Osteocyte (in vitro differentiated cells): Measurements from ENCODE around the gene EFCAB10. TPM values are rescaled to one million over a fixed set of nuclear protein-coding genes. Genes with fewer than 3 reads are reported as not detected.
A peak's percentile ranks its signal among the peaks of the same experiment; 100 is the strongest.

Experiments
- DNase-seq: peaks from one replicate; pipeline ENCODE4 v3.0.0; 2021; ENCODE audit warnings: mixed read lengths; ENCODE audit not compliant: unreplicated experiment; ENCODE audit errors: extremely low spot score
- H3K27ac Mint-ChIP-seq: one replicate; pipeline ENCODE4 v1.8.0; 2021; ENCODE audit warnings: mild to moderate bottlenecking, mixed read lengths; ENCODE audit not compliant: unreplicated experiment
- H3K27me3 Mint-ChIP-seq: one replicate; pipeline ENCODE4 v1.8.0; 2021; ENCODE audit warnings: mixed read lengths; ENCODE audit not compliant: unreplicated experiment
- H3K36me3 Mint-ChIP-seq: one replicate; pipeline ENCODE4 v1.8.0; 2021; ENCODE audit warnings: mixed read lengths; ENCODE audit not compliant: unreplicated experiment
- H3K4me1 Mint-ChIP-seq: one replicate; pipeline ENCODE4 v1.8.0; 2021; ENCODE audit warnings: mixed read lengths; ENCODE audit not compliant: unreplicated experiment
- H3K4me3 Mint-ChIP-seq: one replicate; pipeline ENCODE4 v1.8.0; 2021; ENCODE audit warnings: mild to moderate bottlenecking, moderate library complexity, mixed read lengths; ENCODE audit not compliant: unreplicated experiment
- H3K9me3 Mint-ChIP-seq: one replicate; pipeline ENCODE4 v1.8.0; 2021; ENCODE audit warnings: mixed read lengths; ENCODE audit not compliant: unreplicated experiment
- total RNA-seq: library from RNA; stranded (reverse); gene quantifications from 2 replicates; pipeline ENCODE4 v1.2.1, GENCODE V29; 2021
- TF ChIP-seq, protein P1 (sequence below): fragments of 200-600 bp; sonication (generic); IDR thresholded peaks from 2 replicates; pipeline ENCODE4 v1.5.0; 2021; ENCODE audit warnings: antibody characterized with exemption, mild to moderate bottlenecking, moderate library complexity

The EFCAB10 gene
- total RNA-seq, 1 donor from 2014 or later = not detected

DNA sequence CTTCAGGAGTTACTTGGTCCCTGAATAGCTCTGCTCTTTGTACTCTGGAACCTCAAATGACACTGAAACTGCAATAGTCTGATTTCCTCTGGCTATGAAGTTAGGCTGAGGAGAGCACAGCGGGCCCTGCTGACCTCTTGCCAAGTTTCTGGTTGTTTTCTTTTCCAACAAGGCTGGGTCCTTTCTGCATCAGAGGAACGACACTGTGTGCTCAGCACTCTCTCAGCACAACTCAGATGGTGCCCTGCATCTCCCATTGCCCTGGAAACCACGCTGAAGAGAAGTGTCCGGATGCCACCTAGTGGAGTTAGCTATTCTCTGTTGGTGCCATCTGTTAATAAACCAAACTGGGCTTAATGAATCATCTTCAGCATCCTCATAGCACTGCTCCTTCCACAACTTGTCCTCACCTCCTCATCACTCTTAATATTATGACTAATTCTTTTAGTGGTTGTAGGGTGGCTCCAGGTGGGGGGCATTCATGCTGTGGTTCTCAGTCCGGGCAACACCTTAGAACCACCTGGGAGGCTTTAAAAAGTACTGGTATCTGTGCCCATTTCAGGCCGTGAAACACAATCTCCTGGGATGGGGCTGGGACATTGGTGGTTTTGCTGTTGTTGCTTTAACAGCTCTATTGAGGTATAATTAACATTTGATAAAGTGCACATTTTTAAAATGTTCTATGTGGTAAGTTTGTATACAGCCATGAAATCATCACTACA lies 8.2 kb upstream of the EFCAB10 start:
- Mint-ChIP-seq H3K27ac (peak overlapping the region; percentile 53), H3K9me3 (peaks cover 2% of the 10 kb centered on the region), H3K4me3 (no peak overlapping the region), H3K36me3 (no peaks in the 10 kb centered on the region), H3K4me1 (peaks cover 16% of the 10 kb centered on the region), H3K27me3 (peaks cover 5% of the 10 kb centered on the region)
- TF ChIP-seq, protein P1, sequence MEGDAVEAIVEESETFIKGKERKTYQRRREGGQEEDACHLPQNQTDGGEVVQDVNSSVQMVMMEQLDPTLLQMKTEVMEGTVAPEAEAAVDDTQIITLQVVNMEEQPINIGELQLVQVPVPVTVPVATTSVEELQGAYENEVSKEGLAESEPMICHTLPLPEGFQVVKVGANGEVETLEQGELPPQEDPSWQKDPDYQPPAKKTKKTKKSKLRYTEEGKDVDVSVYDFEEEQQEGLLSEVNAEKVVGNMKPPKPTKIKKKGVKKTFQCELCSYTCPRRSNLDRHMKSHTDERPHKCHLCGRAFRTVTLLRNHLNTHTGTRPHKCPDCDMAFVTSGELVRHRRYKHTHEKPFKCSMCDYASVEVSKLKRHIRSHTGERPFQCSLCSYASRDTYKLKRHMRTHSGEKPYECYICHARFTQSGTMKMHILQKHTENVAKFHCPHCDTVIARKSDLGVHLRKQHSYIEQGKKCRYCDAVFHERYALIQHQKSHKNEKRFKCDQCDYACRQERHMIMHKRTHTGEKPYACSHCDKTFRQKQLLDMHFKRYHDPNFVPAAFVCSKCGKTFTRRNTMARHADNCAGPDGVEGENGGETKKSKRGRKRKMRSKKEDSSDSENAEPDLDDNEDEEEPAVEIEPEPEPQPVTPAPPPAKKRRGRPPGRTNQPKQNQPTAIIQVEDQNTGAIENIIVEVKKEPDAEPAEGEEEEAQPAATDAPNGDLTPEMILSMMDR = peak; percentile 85
- DNase-seq = peak; percentile 89

DNA sequence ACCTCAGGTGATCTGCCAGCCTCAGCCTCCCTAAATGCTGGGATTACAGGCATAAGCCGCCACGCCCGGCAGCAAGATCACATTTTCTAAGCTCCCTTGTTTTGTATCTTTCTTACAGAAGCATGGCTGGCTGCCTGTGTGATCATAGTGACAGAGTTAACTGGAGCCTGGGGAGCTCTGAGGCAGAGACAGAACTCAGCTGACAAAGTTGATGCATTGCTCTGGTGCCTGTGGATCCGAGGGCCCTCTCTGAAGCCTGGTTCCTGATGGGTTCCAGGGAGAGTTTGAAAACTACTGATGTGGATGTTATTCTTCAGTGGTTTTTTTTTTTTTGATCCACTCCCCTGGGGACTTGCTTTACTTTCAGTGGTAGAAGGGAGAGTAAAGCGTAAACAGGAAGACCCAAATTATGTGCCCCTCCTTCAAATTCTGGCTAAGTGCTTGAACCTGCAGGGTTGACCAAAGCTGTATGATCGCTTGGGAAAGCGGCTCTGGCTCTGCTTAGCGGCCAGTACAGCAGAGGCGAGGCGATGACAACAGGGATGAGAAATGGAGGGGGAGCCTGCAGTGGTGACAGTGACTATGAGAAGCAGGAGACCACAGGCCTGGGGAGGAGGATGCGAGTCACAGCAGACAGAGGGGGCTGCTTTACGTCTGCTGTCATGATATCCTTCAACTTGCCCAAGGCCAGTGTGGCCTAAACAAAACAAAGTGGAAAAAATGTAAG lies 6.8 kb upstream of the EFCAB10 start:
- peaks cover 3% of the 10 kb centered on the region for H3K36me3 Mint-ChIP-seq
- no peak overlapping the region for H3K4me3 Mint-ChIP-seq
- DNase-seq = no peak
- TF ChIP-seq, protein P1 = no peak
- peaks cover 9% of the 10 kb centered on the region for H3K9me3 Mint-ChIP-seq
- H3K27ac Mint-ChIP-seq = peak overlapping the region; percentile 47
- H3K4me1 Mint-ChIP-seq = peaks cover 16% of the 10 kb centered on the region
- H3K27me3 Mint-ChIP-seq = no peaks in the 10 kb centered on the region

DNA sequence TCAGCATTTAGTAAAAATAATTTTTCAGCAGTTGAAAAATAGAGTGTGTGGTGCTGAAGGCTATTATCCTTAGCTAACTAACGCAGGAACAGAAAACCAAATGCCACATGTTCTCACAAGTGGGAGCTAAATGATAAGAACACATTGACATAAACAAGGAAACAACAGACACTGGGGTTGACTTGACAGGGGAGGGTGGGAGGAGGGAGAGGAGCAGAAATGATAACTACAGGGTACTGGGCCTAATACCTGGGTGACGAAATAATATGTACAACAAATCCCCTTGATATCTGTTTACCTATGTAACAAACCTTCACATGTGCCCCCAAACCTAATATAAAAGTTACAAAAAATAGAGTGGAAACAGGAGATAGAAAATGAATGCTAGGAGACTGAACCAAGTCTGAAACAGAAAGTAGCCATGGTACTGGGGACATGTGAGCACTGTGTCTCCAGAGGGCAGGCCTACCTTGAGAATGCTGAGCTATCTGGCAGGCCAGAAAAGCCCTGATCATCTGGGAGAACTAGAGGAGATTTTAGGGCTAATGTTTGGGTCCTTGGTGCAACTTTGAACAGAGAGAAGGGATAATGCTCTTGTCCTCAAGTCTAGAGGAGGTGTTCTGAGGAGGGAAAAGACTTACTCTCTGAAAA lies 4.7 kb upstream of the EFCAB10 start:
- Mint-ChIP-seq H3K36me3 (peaks cover 3% of the 10 kb centered on the region), H3K9me3 (peaks cover 13% of the 10 kb centered on the region), H3K27me3 (no peaks in the 10 kb centered on the region), H3K27ac (no peak overlapping the region), H3K4me1 (peaks cover 21% of the 10 kb centered on the region), H3K4me3 (no peak overlapping the region)
- no peak for DNase-seq
- TF ChIP-seq, protein P1 = no peak

DNA sequence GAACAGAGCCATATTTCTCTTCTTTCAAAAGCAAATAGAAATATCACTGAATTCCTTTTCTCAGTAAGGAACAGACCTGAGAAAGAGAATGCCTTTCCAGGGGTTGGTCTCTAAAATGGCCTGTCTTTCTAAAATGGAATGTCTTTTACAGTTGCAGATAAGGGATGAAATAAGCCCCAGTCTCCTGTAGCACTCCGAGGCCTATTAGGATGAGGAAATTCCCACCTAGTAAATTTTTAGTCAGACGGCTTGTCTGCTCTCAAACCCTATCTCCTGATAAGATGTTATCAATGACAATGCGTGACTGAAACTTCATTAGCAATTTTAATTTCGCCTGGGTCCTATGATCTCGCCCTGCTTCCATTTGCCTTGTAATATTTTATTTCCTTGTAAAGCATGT lies 2.9 kb upstream of the EFCAB10 start:
- peaks cover 13% of the 10 kb centered on the region for H3K9me3 Mint-ChIP-seq
- H3K27ac Mint-ChIP-seq = no peak overlapping the region
- no peak for DNase-seq
- H3K4me1 Mint-ChIP-seq = peaks cover 22% of the 10 kb centered on the region
- H3K36me3 Mint-ChIP-seq = peaks cover 3% of the 10 kb centered on the region
- H3K27me3 Mint-ChIP-seq = no peaks in the 10 kb centered on the region
- no peak overlapping the region for H3K4me3 Mint-ChIP-seq
- TF ChIP-seq, protein P1 = no peak

DNA sequence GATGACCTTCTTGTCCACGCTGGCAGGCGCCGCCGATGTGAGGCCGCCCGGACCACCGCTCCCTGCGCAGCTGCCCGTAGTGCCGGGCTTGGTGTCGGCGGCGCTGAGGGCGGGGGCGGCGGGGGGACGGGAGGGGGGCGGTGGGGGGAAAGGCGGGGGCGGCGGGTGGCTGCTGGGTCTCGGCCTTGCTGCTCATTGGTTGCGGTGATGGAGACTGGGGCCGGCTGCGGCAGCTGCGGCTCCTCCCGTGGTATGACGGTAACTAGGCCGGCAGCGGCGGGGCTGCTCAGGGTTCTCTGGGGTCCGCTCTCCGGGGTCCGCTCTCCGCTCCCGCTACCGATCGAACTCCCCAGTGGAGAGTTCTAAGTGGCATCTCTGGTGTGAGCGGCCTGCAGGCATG lies 1.8 kb upstream of the EFCAB10 start:
- Mint-ChIP-seq H3K36me3 (peaks cover 3% of the 10 kb centered on the region), H3K4me1 (peaks cover 12% of the 10 kb centered on the region), H3K4me3 (no peak overlapping the region), H3K27ac (no peak overlapping the region), H3K27me3 (no peaks in the 10 kb centered on the region), H3K9me3 (peaks cover 13% of the 10 kb centered on the region)
- DNase-seq = no peak
- TF ChIP-seq, protein P1 = no peak
